Transverse colon (tissue), 3 donors: Measurements from ENCODE around the gene NAAA.

Experiments
- CTCF ChIP-seq, 5 experiments: fragments of 200-600 bp in 3 of 5; fragments of 450-650 bp in 2 of 5; sonication (generic) in 3 of 5; IDR thresholded peaks; 1 replicate in 2 of 5; 2 replicates in 3 of 5; pipeline ENCODE4 v1.5.1; 2016 to 2017; ENCODE audit warnings: antibody characterized with exemption in 5 of 5, inconsistent platforms in 3 of 5, mild to moderate bottlenecking in 2 of 5, moderate library complexity in 1 of 5
- POLR2A ChIP-seq: fragments of 450-650 bp; IDR thresholded peaks from one replicate; pipeline ENCODE4 v1.6.1; 2016; ENCODE audit warnings: antibody characterized with exemption, mild to moderate bottlenecking, moderate library complexity

GRCh38 chr4:75867130-75867529 lies 73.7 kb downstream of the NAAA start:
- no peak for TF ChIP-seq CTCF (IDR thresholded peaks at IDR 0.05)
- no peak for TF ChIP-seq POLR2A
